AG09309 (cell line): ENCODE results near the gene NOB1.
"Not testable (repeated sequence)": the region's sequence is repeated elsewhere in the genome, so short reads cannot be mapped to it uniquely, and the experiment has no call there.

Experiments used
- DNase-seq: peaks from one replicate; pipeline ENCODE4 v3.0.0-alpha.2; 2010; ENCODE audit warnings: low read depth
- H3K4me3 ChIP-seq: 2 replicates; pipeline ENCODE4 v1.5.1; 2011; ENCODE audit warnings: mild to moderate bottlenecking, low read depth, low read length, moderate library complexity; ENCODE audit not compliant: control insufficient read depth
- TF ChIP-seq, protein P1 (sequence below): IDR thresholded peaks from 2 replicates; pipeline ENCODE4 v1.5.1; 2011; ENCODE audit warnings: mild to moderate bottlenecking, low read depth, low read length, inconsistent platforms; ENCODE audit not compliant: insufficient read depth, control insufficient read depth; ENCODE audit errors: missing control alignments

The NOB1 gene

DNA sequence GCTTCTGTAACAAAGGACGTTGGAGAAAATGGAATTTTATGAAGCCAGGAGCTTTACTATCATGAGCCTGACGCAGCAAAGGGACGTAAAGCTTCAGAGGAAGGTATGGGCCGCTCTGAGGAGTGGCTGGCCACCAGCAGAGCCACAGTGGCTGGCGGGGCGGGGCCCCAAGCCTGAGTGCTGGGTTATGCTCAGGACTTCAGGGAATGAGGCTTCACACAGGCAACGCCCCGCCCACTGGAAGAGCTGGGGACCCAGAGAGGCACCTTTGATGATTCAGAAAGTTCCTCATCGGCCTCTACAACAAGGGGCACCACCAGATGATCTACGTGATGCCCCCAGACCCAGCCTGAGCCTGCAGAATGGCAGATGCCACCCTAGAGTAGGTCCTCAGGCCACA lies 8.8 kb downstream of the NOB1 start:
- DNase-seq, result no peak
- TF ChIP-seq, protein P1, sequence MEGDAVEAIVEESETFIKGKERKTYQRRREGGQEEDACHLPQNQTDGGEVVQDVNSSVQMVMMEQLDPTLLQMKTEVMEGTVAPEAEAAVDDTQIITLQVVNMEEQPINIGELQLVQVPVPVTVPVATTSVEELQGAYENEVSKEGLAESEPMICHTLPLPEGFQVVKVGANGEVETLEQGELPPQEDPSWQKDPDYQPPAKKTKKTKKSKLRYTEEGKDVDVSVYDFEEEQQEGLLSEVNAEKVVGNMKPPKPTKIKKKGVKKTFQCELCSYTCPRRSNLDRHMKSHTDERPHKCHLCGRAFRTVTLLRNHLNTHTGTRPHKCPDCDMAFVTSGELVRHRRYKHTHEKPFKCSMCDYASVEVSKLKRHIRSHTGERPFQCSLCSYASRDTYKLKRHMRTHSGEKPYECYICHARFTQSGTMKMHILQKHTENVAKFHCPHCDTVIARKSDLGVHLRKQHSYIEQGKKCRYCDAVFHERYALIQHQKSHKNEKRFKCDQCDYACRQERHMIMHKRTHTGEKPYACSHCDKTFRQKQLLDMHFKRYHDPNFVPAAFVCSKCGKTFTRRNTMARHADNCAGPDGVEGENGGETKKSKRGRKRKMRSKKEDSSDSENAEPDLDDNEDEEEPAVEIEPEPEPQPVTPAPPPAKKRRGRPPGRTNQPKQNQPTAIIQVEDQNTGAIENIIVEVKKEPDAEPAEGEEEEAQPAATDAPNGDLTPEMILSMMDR, result no peak
- no peak overlapping the region for H3K4me3 ChIP-seq

DNA sequence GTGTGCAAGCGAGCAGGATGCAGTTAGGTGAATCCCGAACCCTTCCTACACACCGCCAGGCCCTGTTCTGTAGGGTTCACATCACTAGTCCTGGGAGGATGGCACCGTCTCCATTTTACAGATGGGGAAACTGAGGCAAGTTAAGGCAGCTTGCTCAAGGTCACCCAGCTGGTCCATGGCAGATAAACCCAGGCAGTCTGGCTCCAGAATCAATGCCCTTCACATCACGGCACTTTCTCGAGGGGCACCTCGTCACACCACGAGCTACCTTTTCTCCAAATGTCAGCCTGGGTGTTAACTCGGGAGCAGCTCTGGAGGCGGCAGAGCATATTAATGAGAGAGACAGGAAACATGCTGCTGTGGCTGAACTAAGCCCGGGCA lies 9.5 kb downstream of the NOB1 start:
- TF ChIP-seq, protein P1, result no peak
- no peak overlapping the region for H3K4me3 ChIP-seq
- DNase-seq, result no peak

DNA sequence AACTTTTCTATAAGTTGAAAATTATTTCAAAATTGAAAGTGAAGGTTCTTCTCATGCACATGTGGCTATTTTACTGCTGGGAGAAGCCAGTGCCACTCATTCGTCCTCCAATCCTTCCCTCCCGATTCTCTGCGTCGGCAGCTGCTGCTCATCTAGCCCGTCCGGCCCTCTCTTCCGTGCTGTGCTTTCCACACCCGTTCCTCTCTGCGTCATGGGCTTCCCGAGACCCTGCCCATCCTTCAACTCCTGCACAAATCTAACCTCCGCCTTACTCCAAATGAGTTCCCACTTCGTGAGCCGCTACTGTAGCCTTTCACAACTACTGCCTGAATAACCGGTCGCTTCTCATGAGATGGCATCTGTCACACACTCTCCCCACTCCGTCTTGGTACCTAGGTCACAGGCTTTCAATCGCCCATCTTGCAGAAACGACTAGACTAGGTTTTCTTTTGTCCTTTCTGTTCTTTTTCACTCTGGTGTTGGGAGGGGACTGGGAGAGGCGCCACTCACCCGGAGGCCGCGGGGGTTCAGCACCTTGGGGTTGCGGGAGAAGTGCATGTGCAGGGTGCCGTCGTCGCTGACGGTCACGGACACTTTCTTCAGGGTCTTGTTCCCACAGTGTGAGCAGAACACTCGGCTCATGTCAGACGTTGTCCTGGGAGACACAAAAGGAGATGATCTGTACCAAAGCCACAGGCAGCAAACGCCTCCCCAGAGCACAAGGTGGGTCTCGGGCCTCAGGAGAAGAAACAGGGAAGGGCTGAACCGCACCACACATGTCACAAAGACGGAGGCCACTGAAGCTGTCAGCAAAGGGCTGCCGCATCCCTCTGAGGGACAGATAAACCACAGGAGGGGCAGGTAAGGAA lies 10.1 kb downstream of the NOB1 start:
- no peak overlapping the region for H3K4me3 ChIP-seq
- TF ChIP-seq, protein P1, result no peak
- DNase-seq, result no peak

DNA sequence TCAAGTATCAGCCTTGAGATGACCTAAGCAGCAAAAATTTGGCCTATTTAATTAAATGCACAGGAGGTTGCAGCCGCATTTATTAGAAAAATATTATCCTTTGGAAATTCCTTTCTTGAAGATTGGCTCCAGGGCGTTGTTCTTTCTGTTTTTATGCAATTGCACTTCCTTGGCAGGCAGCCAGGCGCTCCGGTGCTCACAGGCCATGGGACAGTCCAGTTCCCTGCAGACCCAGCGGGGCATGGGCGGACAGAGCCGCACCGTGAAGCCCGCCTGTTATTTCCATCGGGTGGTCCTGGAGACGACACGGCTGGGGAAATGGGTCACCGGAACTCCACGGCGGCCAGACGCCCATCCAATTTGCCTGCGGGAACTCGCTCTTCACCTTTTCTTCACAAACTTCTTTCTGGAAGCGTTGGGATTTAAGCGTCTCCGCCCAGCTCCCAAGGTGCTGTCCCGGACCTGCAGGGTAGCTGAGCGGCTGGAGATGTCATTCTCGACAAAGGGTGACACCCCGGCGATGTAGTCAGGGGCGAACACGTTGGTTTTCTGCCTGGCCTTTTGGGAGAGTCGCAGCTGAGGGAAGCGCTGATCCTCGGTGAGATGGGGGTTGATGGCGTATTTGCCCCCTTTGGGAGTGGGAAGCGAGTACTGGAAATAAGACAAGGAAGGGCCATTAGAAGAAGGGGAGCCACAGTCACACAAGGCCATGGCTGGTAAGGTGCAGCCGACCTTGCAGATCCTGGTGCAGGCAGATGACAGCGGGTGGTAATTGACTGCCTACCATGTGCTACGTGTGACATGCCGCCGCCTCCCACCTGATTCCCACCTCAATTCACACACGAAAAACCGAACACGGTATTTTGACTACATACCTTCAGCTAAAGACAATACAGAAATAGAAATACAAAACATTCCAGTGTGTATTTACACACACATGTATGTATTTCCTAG lies 12.5 kb downstream of the NOB1 start:
- no peak for DNase-seq
- H3K4me3 ChIP-seq, result no peak overlapping the region
- TF ChIP-seq, protein P1, result no peak

DNA sequence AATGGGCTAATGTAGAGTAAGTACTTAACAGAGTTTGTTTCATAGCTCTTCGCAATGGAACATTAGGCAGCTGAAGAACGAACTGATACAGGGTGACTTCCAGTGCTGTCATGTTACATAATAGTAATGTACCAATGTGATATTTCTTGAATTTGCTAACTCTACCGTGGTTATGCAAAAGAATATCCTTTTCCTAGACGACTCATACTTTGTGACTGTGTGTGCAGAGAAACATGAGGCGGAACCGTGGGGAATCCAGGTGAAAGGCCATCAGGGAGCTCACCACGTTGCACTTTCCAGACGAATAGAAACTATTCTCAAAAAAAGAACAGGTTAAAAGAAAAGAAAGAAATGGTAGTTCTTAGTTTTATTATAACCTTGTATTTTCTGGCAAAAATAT lies 13.2 kb downstream of the NOB1 start:
- no peak for DNase-seq
- H3K4me3 ChIP-seq, result no peak overlapping the region
- TF ChIP-seq, protein P1, result no peak

DNA sequence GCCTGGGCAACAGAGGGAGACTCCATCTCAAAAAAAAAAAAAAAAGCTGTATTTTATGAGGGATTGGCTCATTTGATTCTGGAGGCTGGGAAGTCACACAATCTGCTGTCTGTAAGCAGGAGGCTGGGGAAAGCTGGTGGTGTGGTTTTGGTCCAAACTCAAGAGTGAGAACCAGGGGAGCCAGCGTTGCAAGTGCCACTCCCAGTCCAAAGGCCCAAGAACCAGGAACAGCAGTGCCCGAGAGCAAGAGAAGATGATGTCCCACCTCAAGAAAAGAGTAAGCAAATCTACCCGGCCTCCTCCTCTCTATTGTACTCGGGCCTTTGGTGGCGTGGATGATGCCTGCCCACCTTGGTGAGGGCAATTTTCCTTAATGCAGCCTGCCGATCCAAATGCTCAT lies 22.6 kb downstream of the NOB1 start:
- TF ChIP-seq, protein P1, result no peak
- H3K4me3 ChIP-seq, result no peak overlapping the region
- DNase-seq, result no peak

DNA sequence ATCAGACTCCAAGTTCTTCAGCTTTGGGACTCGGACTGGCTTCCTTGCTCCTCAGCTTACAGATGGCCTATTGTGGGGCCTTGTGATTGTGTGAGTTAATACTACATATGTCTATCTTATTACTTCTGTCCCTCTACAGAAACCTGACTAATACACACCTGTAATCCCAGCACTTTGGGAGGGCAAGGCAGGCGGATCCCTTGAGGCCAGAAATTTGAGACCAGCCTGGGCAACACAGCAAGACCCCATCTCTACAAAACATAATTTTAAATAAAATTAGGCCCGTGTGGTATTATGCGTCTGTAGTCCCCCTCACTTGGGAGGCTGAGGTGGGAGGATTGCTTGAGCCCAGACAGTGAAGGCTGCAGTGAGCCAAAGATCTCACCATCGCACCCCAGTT lies 23.4 kb downstream of the NOB1 start:
- DNase-seq, H3K4me3 ChIP-seq: not testable (repeated sequence)

DNA sequence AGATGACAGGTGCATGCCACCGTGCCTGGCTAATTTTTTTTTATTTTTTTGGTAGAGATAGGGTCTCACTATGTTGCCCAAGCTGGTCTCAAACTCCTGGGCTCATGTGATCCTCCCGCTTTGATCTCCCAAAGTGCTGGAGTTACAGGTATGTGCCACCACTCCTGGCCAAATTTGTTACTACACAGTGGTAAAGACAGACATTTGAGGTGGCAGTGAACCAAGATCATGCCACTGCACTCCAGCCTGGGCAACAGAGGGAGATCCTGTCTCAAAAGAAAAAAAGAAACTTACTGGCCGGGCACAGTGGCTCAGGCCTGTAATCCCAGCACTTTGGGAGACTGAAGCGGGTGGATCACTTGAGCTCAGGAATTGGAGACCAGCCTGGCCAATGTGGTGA lies 25.7 kb downstream of the NOB1 start:
- DNase-seq, H3K4me3 ChIP-seq: not testable (repeated sequence)
